K562 (cell line): ENCODE data around the gene ATRNL1. TPM values are rescaled to one million over a fixed set of nuclear protein-coding genes. Genes with fewer than 3 reads are reported as not detected.

Source experiments
- ATAC-seq: fragments of 200-7000 bp; cut with Tn5 transposase; 3 replicates; pipeline ENCODE4 v1.9.1; 2020; ENCODE audit warnings: moderate library complexity
- BruUV-seq: library from RNA; stranded (reverse); fragments of 400-500 nt; replicated peaks from 2 replicates; lab custom pipeline; 2021; lab: Mats Ljungman, UMichigan
- CTCF ChIA-PET: fragments of 300-600 bp; formaldehyde crosslinking; extraction: SDS; loops from one replicate; lab custom pipeline; 2021; ENCODE audit warnings: low intra/inter-chr PET ratio; lab: Yijun Ruan, JAX
- POLR2A ChIA-PET: fragments of 300-600, 350-650 bp; sonication (Branson Sonifier 250); formaldehyde crosslinking; extraction: SDS; loops from one replicate; lab custom pipeline; 2021; ENCODE audit warnings: antibody characterized with exemption, inconsistent platforms; lab: Yijun Ruan, JAX
- DNase-seq, 4 experiments: peaks; one replicate each; pipeline versions ENCODE4 v3.0.0 to v3.0.0-alpha.2; 2011 to 2018; ENCODE audit warnings: low spot score in 3 of 4, mixed read lengths in 3 of 4; ENCODE audit errors: extremely low read depth in 1 of 4
- FAIRE-seq: peaks from 2 replicates; lab custom pipeline; 2011; peaks lifted over from hg19 to GRCh38; lab: Jason Lieb, UNC
- H2AFZ ChIP-seq: 2 replicates; pipeline ENCODE4 v1.6.0; 2011; ENCODE audit warnings: low read depth, low read length, control low read depth, inconsistent platforms
- H3K27ac ChIP-seq: fragments of 200-600 bp; 3 replicates; pipeline ENCODE4 v1.8.0; 2011; ENCODE audit warnings: low read depth, mild to moderate bottlenecking, control low read depth, inconsistent platforms, low read length, moderate library complexity, mixed read lengths; ENCODE audit errors: extremely low read depth
- H3K27me3 ChIP-seq, 2 experiments: fragments of 300-600 bp in 1 of 2; 2 replicates in 1 of 2; 3 replicates in 1 of 2; pipeline versions ENCODE4 v1.6.0 to v1.8.0; 2011; ENCODE audit warnings: inconsistent platforms in 2 of 2, low read length in 2 of 2, mild to moderate bottlenecking in 1 of 2, mixed read lengths in 1 of 2, moderate library complexity in 1 of 2; ENCODE audit not compliant: control insufficient read depth in 2 of 2, insufficient read depth in 2 of 2
- H3K36me3 ChIP-seq: fragments of 300-600 bp; 3 replicates; pipeline ENCODE4 v1.8.0; 2011; ENCODE audit warnings: mild to moderate bottlenecking, low read length, inconsistent platforms; ENCODE audit not compliant: control insufficient read depth, insufficient read depth
- H3K4me1 ChIP-seq, 2 experiments: fragments of 200-600 bp in 1 of 2; replicated peaks in 1 of 2; 2 replicates in 1 of 2; 3 replicates in 1 of 2; pipeline versions ENCODE4 v1.5.1 to v1.8.0; 2011; ENCODE audit warnings: inconsistent platforms in 2 of 2, low read length in 2 of 2, mild to moderate bottlenecking in 1 of 2, mixed read lengths in 1 of 2, moderate library complexity in 1 of 2; ENCODE audit not compliant: control insufficient read depth in 2 of 2, insufficient read depth in 2 of 2
- H3K4me2 ChIP-seq: 2 replicates; pipeline ENCODE4 v1.6.1; 2011; ENCODE audit warnings: low read length, control low read depth, inconsistent platforms, mixed read lengths; ENCODE audit not compliant: insufficient read depth
- H3K4me3 ChIP-seq: fragments of 200-600 bp; sonication (generic), shearing (Covaris generic); 2 replicates; pipeline ENCODE4 v1.5.1; 2016; ENCODE audit warnings: control low read depth, inconsistent platforms
- H3K79me2 ChIP-seq: fragments of 200-600 bp; 3 replicates; pipeline ENCODE4 v1.8.0; 2011; ENCODE audit warnings: low read length, inconsistent platforms; ENCODE audit not compliant: control insufficient read depth, insufficient read depth
- H3K9ac ChIP-seq, 2 experiments: 2 replicates each; pipeline versions ENCODE4 v1.6.0 to v1.6.1; 2011; ENCODE audit warnings: low read depth in 2 of 2, low read length in 2 of 2, control low read depth in 1 of 2, inconsistent platforms in 1 of 2, mild to moderate bottlenecking in 1 of 2, mixed read lengths in 1 of 2; ENCODE audit not compliant: insufficient read depth in 1 of 2
- H3K9me1 ChIP-seq: one replicate; pipeline ENCODE4 v1.6.0; 2011; ENCODE audit warnings: inconsistent platforms, mild to moderate bottlenecking, low read length, moderate library complexity; ENCODE audit not compliant: control insufficient read depth, insufficient read depth
- H3K9me3 ChIP-seq: replicated peaks from 2 replicates; pipeline ENCODE4 v1.5.1; 2011; ENCODE audit warnings: low read depth, low read length, inconsistent platforms; ENCODE audit not compliant: control insufficient read depth, insufficient read depth
- H4K20me1 ChIP-seq: replicated peaks from 2 replicates; pipeline ENCODE4 v1.6.1; 2011; ENCODE audit warnings: low read length, inconsistent platforms, mixed read lengths; ENCODE audit not compliant: control insufficient read depth, insufficient read depth
- CEBPZ ChIP-seq: fragments of 150-350 bp; IDR thresholded peaks from 2 replicates; pipeline ENCODE4 v1.6.1; 2014; ENCODE audit warnings: low read depth, mild to moderate bottlenecking, low read length, borderline replicate concordance
- CREM ChIP-seq: IDR thresholded peaks from 2 replicates; pipeline ENCODE4 v1.6.1; 2014; ENCODE audit warnings: antibody characterized with exemption, low read depth
- JUND ChIP-seq, 2 experiments: IDR thresholded peaks; 2 replicates in 1 of 2; 3 replicates in 1 of 2; pipeline ENCODE4 v1.6.1; 2011; ENCODE audit warnings: borderline replicate concordance in 2 of 2, low read depth in 2 of 2, low read length in 2 of 2, improper control_type of control experiment in 1 of 2, missing biosample characterization in 1 of 2, missing genetic modification characterization in 1 of 2, missing genetic modification reagents in 1 of 2
- MCM2 ChIP-seq: fragments of 450-650 bp; IDR thresholded peaks from 2 replicates; pipeline ENCODE4 v1.6.1; 2017; ENCODE audit warnings: low read depth, mild to moderate bottlenecking
- ZNF77 ChIP-seq: fragments of 250-450 bp; sonication (Bioruptor Pico); IDR thresholded peaks from 2 replicates; pipeline ENCODE4 v1.5.0; 2020
- WGBS: fragments of 100-300 bp; shearing (Covaris generic); methylation state at CpG from one replicate; pipeline ENCODE4 v1.1.6; 2016; ENCODE audit warnings: low coverage, mixed read lengths; ENCODE audit not compliant: insufficient coverage; ENCODE audit errors: missing lambda C conversion rate; 5-methylcytosine and 5-hydroxymethylcytosine counted together
- in situ Hi-C: fragments of 300-500 bp; cut with MboI; formaldehyde crosslinking; loops from 4 replicates; pipeline ENCODE4 v1.15.0; 2018; ENCODE audit warnings: inconsistent platforms, mixed read lengths
- intact Hi-C: fragments of 100-400 bp; cut with micrococcal nuclease; formaldehyde crosslinking; loops from 2 replicates; pipeline ENCODE4 v1.14.2; 2022
- polyA plus RNA-seq, 8 experiments: library from polyadenylated mRNA; depleted of rRNA in 4 of 8; stranded (reverse) in 5 of 8; unstranded in 3 of 8; fragments of >200 nt; fragmentation: Nextera tagmentation in 2 of 8; fragmentation: Illumina TruSeq in 1 of 8; extraction: Ambion mirVana in 2 of 8; extraction: Trizol in 1 of 8; gene quantifications; 2 replicates each; pipeline versions ENCODE4 v1.2.1 to v1.2.3, GENCODE V29; 2011 to 2014; ENCODE audit warnings: inconsistent platforms in 1 of 8, missing spikeins in 1 of 8
- total RNA-seq, 7 experiments: library from RNA; depleted of rRNA in 6 of 7; stranded (reverse); fragments of >200 nt in 6 of 7; fragmentation: Illumina TruSeq in 2 of 7; extraction: Trizol in 2 of 7; gene quantifications; 2 replicates each; pipeline versions ENCODE4 v1.2.1 to v1.2.3, GENCODE V29; 2011 to 2021; ENCODE audit warnings: low replicate concordance in 1 of 7
- TF ChIP-seq, protein P1 (sequence below): fragments of 450-650 bp; conservative IDR thresholded peaks from 2 replicates; pipeline ENCODE4 v1.6.1; 2016; ENCODE audit warnings: missing genetic modification characterization, low read depth, mild to moderate bottlenecking, missing compliant biosample characterization, moderate library complexity

The ATRNL1 gene
- total and polyA plus RNA-seq, 9 of the 15 experiments (the other 6 are each of a cell fraction or from before 2014, with no cell fraction given): 0.18 TPM; not detected in 8

DNA sequence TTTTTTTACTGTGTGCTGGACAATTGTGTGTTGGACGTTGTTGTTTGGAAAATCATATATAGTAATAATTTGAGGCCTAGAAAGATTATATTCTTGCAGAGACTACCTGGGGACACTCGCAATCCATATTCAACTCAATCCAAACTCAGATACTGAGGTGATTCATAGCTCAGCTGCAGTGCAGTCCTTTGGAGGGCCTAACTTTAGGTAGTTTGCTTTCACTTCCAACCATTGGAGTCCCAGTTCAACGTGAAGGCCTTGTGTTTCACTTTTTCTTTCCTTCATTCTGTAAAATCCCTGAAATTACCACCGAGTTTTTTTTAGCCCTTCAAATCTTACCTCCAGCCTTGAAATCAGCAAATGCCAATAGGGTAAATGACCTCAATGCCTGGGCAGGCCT lies 32.3 kb downstream of the ATRNL1 start:
- POLR2A ChIA-PET: no interaction called here
- H3K79me2 ChIP-seq: no peaks in the 10 kb centered on the region
- no peaks in the 10 kb centered on the region for H3K4me1 ChIP-seq
- H3K27me3 ChIP-seq: no peaks in the 10 kb centered on the region
- intact Hi-C loops: no loop called here
- no peak overlapping the region for H2AFZ ChIP-seq
- BruUV-seq: no TSS peak
- H3K9me1 ChIP-seq: no peaks in the 10 kb centered on the region
- no peaks in the 10 kb centered on the region for H3K36me3 ChIP-seq
- no peak overlapping the region for H3K4me2 ChIP-seq
- WGBS: 6% methylated on average over 2 of the region's 4 CpGs
- H3K9ac ChIP-seq: no peak overlapping the region
- H4K20me1 ChIP-seq: no peaks in the 10 kb centered on the region
- no peak for TF ChIP-seq ZNF77 (CRISPR knock-in tag)
- no peak for TF ChIP-seq JUND (IDR thresholded peaks at IDR 0.05; ENCODE audit: borderline replicate concordance, low read depth, low read length)
- no peak for TF ChIP-seq JUND (tag; IDR thresholded peaks at IDR 0.05; ENCODE audit: borderline replicate concordance, low read depth, low read length)
- TF ChIP-seq, protein P1, sequence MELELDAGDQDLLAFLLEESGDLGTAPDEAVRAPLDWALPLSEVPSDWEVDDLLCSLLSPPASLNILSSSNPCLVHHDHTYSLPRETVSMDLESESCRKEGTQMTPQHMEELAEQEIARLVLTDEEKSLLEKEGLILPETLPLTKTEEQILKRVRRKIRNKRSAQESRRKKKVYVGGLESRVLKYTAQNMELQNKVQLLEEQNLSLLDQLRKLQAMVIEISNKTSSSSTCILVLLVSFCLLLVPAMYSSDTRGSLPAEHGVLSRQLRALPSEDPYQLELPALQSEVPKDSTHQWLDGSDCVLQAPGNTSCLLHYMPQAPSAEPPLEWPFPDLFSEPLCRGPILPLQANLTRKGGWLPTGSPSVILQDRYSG (tag): no peak
- no peak for TF ChIP-seq CREM
- TF ChIP-seq MCM2: no peak
- no peak for TF ChIP-seq CEBPZ
- ATAC-seq (no peak), DNase-seq (no peak), FAIRE-seq (no peak)
- no peak overlapping the region for H3K27ac ChIP-seq
- no peak overlapping the region for H3K4me3 ChIP-seq
- H3K9me3 ChIP-seq: no peaks in the 10 kb centered on the region
- CTCF ChIA-PET: no interaction called here
- in situ Hi-C loops: no loop called here
